ENCODE data around the gene DGCR2.

DNA sequence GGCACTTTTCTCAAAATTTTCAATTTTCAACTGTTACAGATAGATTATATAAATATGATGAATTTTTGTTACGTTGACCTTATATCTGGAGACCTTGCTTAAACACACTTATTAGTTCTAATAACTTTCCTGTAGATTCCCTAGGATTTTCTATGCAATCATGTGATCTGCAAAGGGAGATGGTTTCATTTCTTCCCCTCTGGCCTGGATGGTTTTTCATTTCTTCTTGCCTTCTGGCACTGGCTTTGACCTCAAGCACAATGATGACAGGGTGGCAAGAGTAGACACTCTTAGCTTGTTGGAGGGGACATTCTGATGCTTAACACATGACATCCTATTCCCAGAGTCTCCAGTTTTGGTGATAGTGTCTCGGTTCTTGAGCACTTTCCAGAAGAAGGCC lies 75.9 kb downstream of the DGCR2 start:
- TF ChIP-seq EZH2 (IDR thresholded peaks at IDR 0.05; ENCODE audit: low read length, missing control alignments), result no peak
- TF ChIP-seq, protein P1, sequence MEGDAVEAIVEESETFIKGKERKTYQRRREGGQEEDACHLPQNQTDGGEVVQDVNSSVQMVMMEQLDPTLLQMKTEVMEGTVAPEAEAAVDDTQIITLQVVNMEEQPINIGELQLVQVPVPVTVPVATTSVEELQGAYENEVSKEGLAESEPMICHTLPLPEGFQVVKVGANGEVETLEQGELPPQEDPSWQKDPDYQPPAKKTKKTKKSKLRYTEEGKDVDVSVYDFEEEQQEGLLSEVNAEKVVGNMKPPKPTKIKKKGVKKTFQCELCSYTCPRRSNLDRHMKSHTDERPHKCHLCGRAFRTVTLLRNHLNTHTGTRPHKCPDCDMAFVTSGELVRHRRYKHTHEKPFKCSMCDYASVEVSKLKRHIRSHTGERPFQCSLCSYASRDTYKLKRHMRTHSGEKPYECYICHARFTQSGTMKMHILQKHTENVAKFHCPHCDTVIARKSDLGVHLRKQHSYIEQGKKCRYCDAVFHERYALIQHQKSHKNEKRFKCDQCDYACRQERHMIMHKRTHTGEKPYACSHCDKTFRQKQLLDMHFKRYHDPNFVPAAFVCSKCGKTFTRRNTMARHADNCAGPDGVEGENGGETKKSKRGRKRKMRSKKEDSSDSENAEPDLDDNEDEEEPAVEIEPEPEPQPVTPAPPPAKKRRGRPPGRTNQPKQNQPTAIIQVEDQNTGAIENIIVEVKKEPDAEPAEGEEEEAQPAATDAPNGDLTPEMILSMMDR (conservative IDR thresholded peaks at IDR 0.05 in 1 of 2, IDR thresholded peaks at IDR 0.05 in 1 of 2; ENCODE audit: low read depth in 1 of 2, low read length in 2 of 2), result no peak
